Transverse colon (tissue), 4 donors: ENCODE results near the gene KLHL9. TPM values are rescaled to one million over a fixed set of nuclear protein-coding genes. Genes with fewer than 3 reads are reported as not detected.

Experiments used
- DNase-seq: peaks from one replicate; pipeline ENCODE4 v3.0.0-alpha.2; 2019
- H3K27ac ChIP-seq, 4 donors: fragments of 200-600 bp; sonication (generic); 2 replicates each; pipeline ENCODE4 v1.5.1; 2016 to 2018; ENCODE audit warnings: inconsistent platforms in 4 of 4
- H3K27me3 ChIP-seq: fragments of 200-600 bp; sonication (generic); 2 replicates; pipeline ENCODE4 v1.5.1; 2017; ENCODE audit warnings: inconsistent platforms
- H3K36me3 ChIP-seq, 4 donors: fragments of 200-600 bp; sonication (generic); 2 replicates each; pipeline ENCODE4 v1.5.1; 2017 to 2019; ENCODE audit warnings: inconsistent platforms in 4 of 4
- H3K4me1 ChIP-seq, 4 donors: fragments of 200-600 bp; sonication (generic); 2 replicates each; pipeline ENCODE4 v1.5.1; 2017 to 2020; ENCODE audit warnings: inconsistent platforms in 4 of 4
- H3K4me3 ChIP-seq, 4 donors: fragments of 200-600 bp; sonication (generic); 1 replicate in 1 of 4; 2 replicates in 3 of 4; pipeline versions ENCODE4 v1.5.1 to v1.6.1; 2017 to 2019; ENCODE audit warnings: inconsistent platforms in 4 of 4
- H3K9me3 ChIP-seq, 2 donors: fragments of 200-600 bp; sonication (generic); 2 replicates each; pipeline ENCODE4 v1.5.1; 2017 to 2019; ENCODE audit warnings: inconsistent platforms in 2 of 2
- CTCF ChIP-seq, 5 experiments: fragments of 200-600 bp in 3 of 5; fragments of 450-650 bp in 2 of 5; sonication (generic) in 3 of 5; IDR thresholded peaks; 1 replicate in 2 of 5; 2 replicates in 3 of 5; pipeline ENCODE4 v1.5.1; 2016 to 2017; ENCODE audit warnings: antibody characterized with exemption in 5 of 5, inconsistent platforms in 3 of 5, mild to moderate bottlenecking in 2 of 5, moderate library complexity in 1 of 5
- EP300 ChIP-seq: sonication (generic); formaldehyde crosslinking; IDR thresholded peaks from one replicate; pipeline ENCODE4 v1.6.1; 2017; ENCODE audit warnings: antibody characterized with exemption, low read depth
- POLR2A ChIP-seq: fragments of 450-650 bp; IDR thresholded peaks from one replicate; pipeline ENCODE4 v1.6.1; 2016; ENCODE audit warnings: antibody characterized with exemption, mild to moderate bottlenecking, moderate library complexity
- POLR2AphosphoS5 ChIP-seq, 3 donors: sonication (generic); formaldehyde crosslinking; IDR thresholded peaks; one replicate each; pipeline ENCODE4 v1.6.1; 2016; ENCODE audit warnings: antibody characterized with exemption in 3 of 3
- WGBS, 2 donors: methylation state at CpG; one replicate each; pipeline ENCODE4 v1.1.5; 2018; ENCODE audit warnings: low coverage in 1 of 2; 5-methylcytosine and 5-hydroxymethylcytosine counted together
- in situ Hi-C, 4 donors: fragments of 200-750 bp; cut with MboI; loops; one replicate each; pipeline versions ENCODE4 v1.15.0 to v1.15.1; 2017; ENCODE audit warnings: low sequenced_read_pairs in 3 of 4, low pct_ligation_motif_present in 1 of 4, low pct_unique_long_range_greater_than_20kb in 1 of 4
- intact Hi-C: fragments of 100-400 bp; cut with DNase I; formaldehyde crosslinking; loops from one replicate; pipeline ENCODE4 v1.15.1; 2023; ENCODE audit warnings: low total_unique reads
- total RNA-seq, 4 donors: library from RNA; depleted of rRNA; stranded (reverse); fragments of >200 nt; gene quantifications; one replicate each; pipeline ENCODE4 v1.1.0, GENCODE V29; 2016

Gene KLHL9
- total RNA-seq, 4 donors from 2014 or later = 4.6 to 27.2 (median 19.5) TPM

DNA sequence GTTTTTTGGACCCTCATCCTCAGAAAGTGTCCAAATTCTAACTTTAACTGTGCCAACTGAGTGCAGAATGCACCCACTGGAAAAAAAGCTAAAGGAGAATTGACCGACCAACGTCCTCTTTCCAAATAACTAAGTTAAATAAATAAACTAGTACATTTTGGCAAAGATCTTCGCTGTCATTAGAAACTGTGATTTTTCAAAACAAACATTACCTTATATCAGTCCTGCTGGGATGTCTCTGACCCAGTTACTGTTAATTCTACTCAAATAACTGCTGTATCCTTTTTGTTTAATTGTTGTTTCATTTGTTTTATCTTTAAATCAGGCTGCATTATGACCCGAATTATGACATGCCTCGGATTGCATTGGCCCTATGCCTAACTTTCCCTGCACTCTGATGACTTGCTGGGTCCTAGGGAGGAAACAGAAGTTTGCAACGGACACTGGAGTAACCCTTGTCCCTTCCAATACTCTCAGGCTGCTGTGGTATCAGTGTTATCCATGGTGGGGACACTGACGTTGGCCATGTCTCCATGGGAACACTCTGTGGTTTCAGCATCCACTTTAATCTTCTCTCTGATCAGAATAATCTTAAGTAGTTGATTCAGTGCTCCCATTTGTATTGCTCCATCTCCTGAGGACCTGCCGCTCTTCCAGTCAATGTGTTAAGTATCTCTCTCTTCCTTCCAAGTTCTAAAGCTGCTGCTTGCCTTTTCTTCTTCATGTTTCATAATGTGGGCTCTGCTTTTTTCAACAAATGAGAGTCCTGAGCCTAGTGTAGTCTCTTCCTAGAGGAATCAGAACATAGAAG is 19.0 kb downstream of the KLHL9 start:
- TF ChIP-seq POLR2A = no peak
- TF ChIP-seq CTCF (IDR thresholded peaks at IDR 0.05) = no peak
- TF ChIP-seq POLR2AphosphoS5 (IDR thresholded peaks at IDR 0.05) = no peak
- no peak for TF ChIP-seq EP300
- WGBS, 2 donors = 25 to 35% methylated on average over 8 of the region's 8 CpGs
- no peak overlapping the region for H3K4me3 ChIP-seq
- no peaks in the 10 kb centered on the region for H3K9me3 ChIP-seq
- peaks cover 0 to 6% (median 0%) of the 10 kb centered on the region in 4 donors for H3K4me1 ChIP-seq
- in situ Hi-C loops (loop anchor here in 2 of 4 donors (25.0 kb wide), 2 partner anchors 121 to 471 kb away; partner anchors contain the start of gene IFNA1 (in 1 of the 2)), intact Hi-C loops (loop anchor here (5.0 kb wide), 1 partner anchor 471 kb away; no protein-coding TSS in a partner anchor)
- no peak overlapping the region for H3K27ac ChIP-seq
- no peak for DNase-seq
- peaks cover 11% of the 10 kb centered on the region for H3K27me3 ChIP-seq
- no peaks in the 10 kb centered on the region for H3K36me3 ChIP-seq

GRCh38 chr9:21314152-21314551 is 21.1 kb downstream of the KLHL9 start:
- H3K27me3 ChIP-seq = peaks cover 11% of the 10 kb centered on the region
- H3K36me3 ChIP-seq = no peaks in the 10 kb centered on the region
- no peak for DNase-seq
- H3K4me3 ChIP-seq = no peak overlapping the region
- 67 to 78% methylated on average over 2 of the region's 2 CpGs for WGBS, 2 donors
- H3K27ac ChIP-seq = no peak overlapping the region
- peaks cover 0 to 6% (median 0%) of the 10 kb centered on the region in 4 donors for H3K4me1 ChIP-seq
- no peak for TF ChIP-seq CTCF (IDR thresholded peaks at IDR 0.05)
- no peak for TF ChIP-seq POLR2A
- TF ChIP-seq POLR2AphosphoS5 (IDR thresholded peaks at IDR 0.05) = no peak
- TF ChIP-seq EP300 = no peak
- H3K9me3 ChIP-seq = no peaks in the 10 kb centered on the region
- intact Hi-C loops (no loop called here), in situ Hi-C loops (loop anchor here in 2 of 4 donors (25.0 kb wide), 2 partner anchors 123 to 473 kb away; partner anchors contain the start of gene IFNA1 (in 1 of the 2))

GRCh38 chr9:21311889-21312288 is 23.3 kb downstream of the KLHL9 start:
- Histone ChIP-seq H3K27me3 (peaks cover 11% of the 10 kb centered on the region), H3K4me1 (peaks cover 0 to 3% (median 0%) of the 10 kb centered on the region in 4 donors), H3K36me3 (no peaks in the 10 kb centered on the region), H3K4me3 (no peak overlapping the region), H3K9me3 (no peaks in the 10 kb centered on the region), H3K27ac (no peak overlapping the region)
- no peak for DNase-seq
- intact Hi-C loops = no loop called here
- in situ Hi-C loops = loop anchor here in 2 of 4 donors (25.0 kb wide), 2 partner anchors 125 to 475 kb away; partner anchors contain the start of gene IFNA1 (in 1 of the 2)
- 58 to 81% methylated on average over 1 of the region's 1 CpG for WGBS, 2 donors
- no peak for TF ChIP-seq POLR2A

DNA sequence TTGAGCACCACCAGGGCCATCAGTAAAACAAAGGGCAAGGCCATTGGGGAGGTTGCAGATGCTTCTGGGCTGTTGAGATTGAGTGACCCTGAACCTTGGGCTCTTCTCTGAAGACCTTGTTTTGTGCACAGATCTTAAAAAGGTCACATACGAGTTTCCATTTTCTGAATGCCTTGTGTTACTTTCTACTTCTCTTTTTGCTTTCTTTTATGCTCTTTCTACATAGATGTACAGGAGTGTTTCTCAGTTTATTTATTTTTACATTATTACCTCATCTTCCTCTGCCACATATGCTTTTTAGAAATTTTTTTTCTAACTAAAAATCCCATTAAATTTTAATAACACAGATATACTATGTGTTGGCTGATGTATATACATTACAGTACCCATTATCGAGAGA is 30.0 kb downstream of the KLHL9 start, which contains the start of gene IFNA5:
Gene IFNA5, minus strand, starts transcription at position 101 of the 400 bp plus-strand sequence. Its CDS starts 57 bp downstream, at position 44.
- in situ Hi-C loops (loop anchor here in 2 of 4 donors (25.0 kb wide), 2 partner anchors 132 to 482 kb away; partner anchors contain the start of gene IFNA1 (in 1 of the 2)), intact Hi-C loops (no loop called here)
- H3K27me3 ChIP-seq = peaks cover 19% of the 10 kb centered on the region
- H3K4me3 ChIP-seq = no peak within 1 kb of the TSS
- 47 to 73% methylated on average over 2 of the region's 2 CpGs for WGBS, 2 donors
- no peaks in the 10 kb centered on the region for H3K4me1 ChIP-seq
- H3K36me3 ChIP-seq = no peaks in the 10 kb centered on the region
- TF ChIP-seq EP300 = no peak
- no peak for TF ChIP-seq CTCF (IDR thresholded peaks at IDR 0.05)
- no peak for TF ChIP-seq POLR2A
- TF ChIP-seq POLR2AphosphoS5 (IDR thresholded peaks at IDR 0.05) = no peak
- DNase-seq = no peak
- H3K27ac ChIP-seq = no peak within 1 kb of the TSS
- H3K9me3 ChIP-seq = no peaks in the 10 kb centered on the region
